SU-DHL-6 (cell line): ENCODE results near the gene SYTL3.

ENCODE experiments used
- H2AFZ ChIP-seq: fragments of 200-600 bp; sonication (generic); 2 replicates; pipeline ENCODE4 v1.6.1; 2014; ENCODE audit warnings: low read depth, mild to moderate bottlenecking, moderate library complexity, mixed read lengths, antibody characterized with exemption, low read length; ENCODE audit not compliant: severe bottlenecking
- H3F3A ChIP-seq: fragments of 200-600 bp; shearing (Covaris generic); 2 replicates; pipeline ENCODE4 v1.6.0; 2016; ENCODE audit warnings: antibody characterized with exemption, mild to moderate bottlenecking; ENCODE audit not compliant: insufficient read depth
- H3K27ac ChIP-seq: fragments of 200-600 bp; sonication (generic); 2 replicates; pipeline ENCODE4 v1.5.1; 2016; ENCODE audit warnings: low read depth, mild to moderate bottlenecking, low read length, moderate library complexity, mixed read lengths
- H3K27me3 ChIP-seq: fragments of 200-600 bp; sonication (generic), shearing (Covaris generic); 2 replicates; pipeline ENCODE4 v1.6.0; 2014; ENCODE audit warnings: mild to moderate bottlenecking, low read length
- H3K36me3 ChIP-seq: fragments of 200-600 bp; sonication (generic); 2 replicates; pipeline ENCODE4 v1.6.1; 2014; ENCODE audit warnings: mild to moderate bottlenecking, low read length, mixed read lengths
- H3K4me2 ChIP-seq: fragments of 300-600, 200-600 bp; shearing (Covaris generic), sonication (generic); 2 replicates; pipeline ENCODE4 v1.6.0; 2014; ENCODE audit warnings: low read length, low read depth, mild to moderate bottlenecking; ENCODE audit not compliant: poor library complexity, severe bottlenecking
- H3K4me3 ChIP-seq: fragments of 200-600 bp; sonication (generic); 2 replicates; pipeline ENCODE4 v1.5.1; 2014; ENCODE audit warnings: antibody characterized with exemption, low read length, mild to moderate bottlenecking, mixed read lengths; ENCODE audit not compliant: insufficient read depth, poor library complexity, severe bottlenecking
- H3K79me2 ChIP-seq: fragments of 200-600 bp; sonication (generic); 2 replicates; pipeline ENCODE4 v1.6.1; 2014; ENCODE audit warnings: mild to moderate bottlenecking, low read length, moderate library complexity; ENCODE audit not compliant: insufficient read depth
- H3K9ac ChIP-seq: fragments of 200-600 bp; sonication (generic); 2 replicates; pipeline ENCODE4 v1.7.0; 2014; ENCODE audit warnings: mild to moderate bottlenecking, low read length
- H3K9me2 ChIP-seq: fragments of 200-600 bp; sonication (generic); replicated peaks from 2 replicates; pipeline ENCODE4 v1.6.1; 2014; ENCODE audit warnings: low read length; ENCODE audit not compliant: insufficient read depth
- H3K9me3 ChIP-seq: fragments of 200-600 bp; sonication (generic); 2 replicates; pipeline ENCODE4 v1.6.1; 2014; ENCODE audit warnings: low read length, mixed read lengths; ENCODE audit not compliant: insufficient read depth
- H4K20me1 ChIP-seq: fragments of 200-600 bp; sonication (generic); 2 replicates; pipeline ENCODE4 v1.6.1; 2014; ENCODE audit warnings: low read depth, mild to moderate bottlenecking, antibody characterized with exemption, low read length, moderate library complexity, mixed read lengths
- CTCF ChIP-seq: fragments of 200-600 bp; sonication (generic); IDR thresholded peaks from one replicate; pipeline ENCODE4 v1.5.1; 2017; ENCODE audit warnings: antibody characterized with exemption, mild to moderate bottlenecking, low read length, moderate library complexity; ENCODE audit not compliant: insufficient read depth, poor library complexity, severe bottlenecking
- EZH2phosphoT487 ChIP-seq: fragments of 200-600 bp; sonication (generic), shearing (Covaris generic); conservative IDR thresholded peaks from 2 replicates; pipeline ENCODE4 v1.6.1; 2018; ENCODE audit warnings: mild to moderate bottlenecking, antibody characterized with exemption, low read length, moderate library complexity, mixed read lengths

Gene SYTL3

GRCh38 chr6:158634695-158635426 is 15.0 kb upstream of the SYTL3 start:
- Histone ChIP-seq H3K9me3 (no peaks in the 10 kb centered on the region), H2AFZ (no peak overlapping the region), H3K4me3 (no peak overlapping the region), H3K27me3 (no peaks in the 10 kb centered on the region), H3K4me2 (no peak overlapping the region), H3K27ac (no peak overlapping the region), H3K9ac (no peak overlapping the region), H4K20me1 (no peaks in the 10 kb centered on the region), H3K36me3 (peaks cover 9% of the 10 kb centered on the region; the same call in 1 of the 2 replicates), H3F3A (peaks cover 19% of the 10 kb centered on the region), H3K9me2 (no peaks in the 10 kb centered on the region), H3K79me2 (0 out of 2 replicates have a peak, but pooled peaks cover under 1% of the 10 kb centered on the region)
- TF ChIP-seq CTCF: no peak
- TF ChIP-seq EZH2phosphoT487: no peak

- H3K9me2 ChIP-seq: no peaks in the 10 kb centered on the region
- H3K36me3 ChIP-seq: peaks cover 9% of the 10 kb centered on the region; the same call in 1 of the 2 replicates
- H4K20me1 ChIP-seq: no peaks in the 10 kb centered on the region
- 0 out of 2 replicates have a peak, but pooled peaks cover 4% of the 10 kb centered on the region for H3K79me2 ChIP-seq
- H3K9ac ChIP-seq: no peak overlapping the region
- no peaks in the 10 kb centered on the region for H3K27me3 ChIP-seq
- H3K4me3 ChIP-seq: no peak overlapping the region
- peaks cover 19% of the 10 kb centered on the region for H3F3A ChIP-seq
- TF ChIP-seq CTCF: no peak
- TF ChIP-seq EZH2phosphoT487: no peak
- no peak overlapping the region for H2AFZ ChIP-seq
- no peak overlapping the region for H3K4me2 ChIP-seq
- H3K9me3 ChIP-seq: no peaks in the 10 kb centered on the region
- H3K27ac ChIP-seq: no peak overlapping the region
Measured at GRCh38 chr6:158635427-158636073, 14.3 kb upstream of the SYTL3 start.

GRCh38 chr6:158636778-158637177 is 13.1 kb upstream of the SYTL3 start:
- Histone ChIP-seq H2AFZ (no peak overlapping the region), H3F3A (peaks cover 19% of the 10 kb centered on the region), H3K9ac (no peak overlapping the region), H3K9me3 (no peaks in the 10 kb centered on the region), H3K27ac (no peak overlapping the region), H3K9me2 (no peaks in the 10 kb centered on the region), H3K36me3 (peaks cover 9% of the 10 kb centered on the region; the same call in 1 of the 2 replicates), H4K20me1 (no peaks in the 10 kb centered on the region), H3K4me3 (no peak overlapping the region), H3K79me2 (0 out of 2 replicates have a peak, but pooled peaks cover 11% of the 10 kb centered on the region), H3K4me2 (no peak overlapping the region), H3K27me3 (no peaks in the 10 kb centered on the region)
- TF ChIP-seq CTCF (no peak), EZH2phosphoT487 (no peak)
